GM12865 (cell line): Measurements from ENCODE around the gene C10orf88.
A peak's percentile ranks its signal among the peaks of the same experiment; 100 is the strongest.

Experiments used
- DNase-seq: peaks from one replicate; pipeline ENCODE4 v3.0.0; 2010; ENCODE audit warnings: low read depth
- H3K4me3 ChIP-seq: 2 replicates; pipeline ENCODE4 v1.5.1; 2011; ENCODE audit warnings: mild to moderate bottlenecking, low read depth, low read length, control low read depth
- CTCF ChIP-seq: IDR thresholded peaks from 2 replicates; pipeline ENCODE4 v1.5.1; 2011; ENCODE audit warnings: low read length, control low read depth, low read depth, inconsistent platforms; ENCODE audit not compliant: insufficient read depth; ENCODE audit errors: missing control alignments

Gene C10orf88

GRCh38 chr10:122968698-122969097 lies 14.7 kb upstream of the C10orf88 start:
- no peak for DNase-seq

GRCh38 chr10:122966879-122967278 lies 12.9 kb upstream of the C10orf88 start:
- no peak overlapping the region for H3K4me3 ChIP-seq
- no peak for TF ChIP-seq CTCF
- no peak for DNase-seq

More at GRCh38 chr10:122968698-122969097, 14.7 kb upstream of the C10orf88 start:
- no peak for TF ChIP-seq CTCF
- no peak overlapping the region for H3K4me3 ChIP-seq

GRCh38 chr10:122962405-122962804 lies 8.4 kb upstream of the C10orf88 start:
- H3K4me3 ChIP-seq: no peak overlapping the region
- no peak for TF ChIP-seq CTCF
- no peak for DNase-seq

- DNase-seq: no peak
- no peak overlapping the region for H3K4me3 ChIP-seq
- no peak for TF ChIP-seq CTCF
Observed at GRCh38 chr10:122957474-122957873, 3.4 kb upstream of the C10orf88 start.

- TF ChIP-seq CTCF: no peak
- no peak for DNase-seq
- no peak overlapping the region for H3K4me3 ChIP-seq
Observed at GRCh38 chr10:122955892-122956291, 1.9 kb upstream of the C10orf88 start.

GRCh38 chr10:122954731-122955050 lies 664 bp upstream of the C10orf88 start:
- no peak for DNase-seq
- TF ChIP-seq CTCF: no peak
- peak overlapping the region; percentile 37 for H3K4me3 ChIP-seq

- DNase-seq: no peak
- H3K4me3 ChIP-seq: no peak overlapping the region
- TF ChIP-seq CTCF: no peak
Observed at GRCh38 chr10:122949296-122949695, 4.7 kb downstream of the C10orf88 start.
